ENCODE data around the gene ACVR1. TPM values are rescaled to one million over a fixed set of nuclear protein-coding genes. Genes with fewer than 3 reads are reported as not detected.
A peak's percentile ranks its signal among the peaks of the same experiment; 100 is the strongest.

The ACVR1 gene
- total RNA-seq, 2 donors from 2014 or later, result 25.0 to 35.0 TPM

- peaks cover 7% of the 10 kb centered on the region for H3K36me3 ChIP-seq
- no peaks in the 10 kb centered on the region for H3K9me3 ChIP-seq
- H3K4me3 ChIP-seq, result no peak overlapping the region
- H3K27me3 ChIP-seq (replicated peaks; ENCODE audit: insufficient read depth), result no peaks in the 10 kb centered on the region
- peaks cover 8 to 29% of the 10 kb centered on the region in 2 donors for H3K4me1 ChIP-seq (ENCODE audit: control insufficient read depth in 1 of 2, low read depth in 2 of 2)
- DNase-seq (ENCODE audit: low spot score), result no peak
- TF ChIP-seq CTCF (IDR thresholded peaks at IDR 0.05), result no peak
- ATAC-seq (ENCODE audit: insufficient number of reproducible peaks, low FRiP score, low read depth), result no peak
- H3K27ac ChIP-seq, result no peak overlapping the region
These were observed 50.2 kb downstream of the ACVR1 start for GRCh38 chr2:157825885-157826284.

- H3K36me3 ChIP-seq, result peaks cover 7% of the 10 kb centered on the region
- DNase-seq (ENCODE audit: low spot score), result no peak
- peaks cover 7 to 42% of the 10 kb centered on the region in 2 donors for H3K4me1 ChIP-seq (ENCODE audit: control insufficient read depth in 1 of 2, low read depth in 2 of 2)
- TF ChIP-seq CTCF (IDR thresholded peaks at IDR 0.05), result no peak
- H3K9me3 ChIP-seq, result no peaks in the 10 kb centered on the region
- no peak overlapping the region for H3K27ac ChIP-seq
- ATAC-seq (ENCODE audit: insufficient number of reproducible peaks, low FRiP score, low read depth), result no peak
- H3K4me3 ChIP-seq, result no peak overlapping the region
- no peaks in the 10 kb centered on the region for H3K27me3 ChIP-seq (replicated peaks; ENCODE audit: insufficient read depth)
These were observed 53.1 kb downstream of the ACVR1 start for GRCh38 chr2:157822993-157823392.

GRCh38 chr2:157822533-157822932 lies 53.6 kb downstream of the ACVR1 start:
- no peak for TF ChIP-seq CTCF (IDR thresholded peaks at IDR 0.05)
- H3K36me3 ChIP-seq, result peaks cover 7% of the 10 kb centered on the region
- H3K27me3 ChIP-seq (replicated peaks; ENCODE audit: insufficient read depth), result no peaks in the 10 kb centered on the region
- no peak for DNase-seq (ENCODE audit: low spot score)
- peak overlapping the region in 1 of 2 donors; percentile 39 for H3K27ac ChIP-seq
- H3K4me3 ChIP-seq, result no peak overlapping the region
- ATAC-seq (ENCODE audit: insufficient number of reproducible peaks, low FRiP score, low read depth), result no peak
- peaks cover 7 to 42% of the 10 kb centered on the region in 2 donors for H3K4me1 ChIP-seq (ENCODE audit: control insufficient read depth in 1 of 2, low read depth in 2 of 2)
- H3K9me3 ChIP-seq, result no peaks in the 10 kb centered on the region

GRCh38 chr2:157821519-157822131 lies 54.5 kb downstream of the ACVR1 start:
- H3K4me3 ChIP-seq, result no peak overlapping the region
- TF ChIP-seq CTCF (IDR thresholded peaks at IDR 0.05), result no peak
- no peak for ATAC-seq (ENCODE audit: insufficient number of reproducible peaks, low FRiP score, low read depth)
- peaks cover 13% of the 10 kb centered on the region for H3K36me3 ChIP-seq
- no peak for DNase-seq (ENCODE audit: low spot score)
- H3K27me3 ChIP-seq (replicated peaks; ENCODE audit: insufficient read depth), result no peaks in the 10 kb centered on the region
- H3K9me3 ChIP-seq, result no peaks in the 10 kb centered on the region
- H3K27ac ChIP-seq, result peak overlapping the region in 1 of 2 donors; percentile 39
- peaks cover 7 to 42% of the 10 kb centered on the region in 2 donors for H3K4me1 ChIP-seq (ENCODE audit: control insufficient read depth in 1 of 2, low read depth in 2 of 2)

GRCh38 chr2:157820193-157820592 lies 55.9 kb downstream of the ACVR1 start:
- H3K27me3 ChIP-seq (replicated peaks; ENCODE audit: insufficient read depth), result no peaks in the 10 kb centered on the region
- no peak for TF ChIP-seq CTCF (IDR thresholded peaks at IDR 0.05)
- ATAC-seq (ENCODE audit: insufficient number of reproducible peaks, low FRiP score, low read depth) (no peak), DNase-seq (ENCODE audit: low spot score) (no peak)
- H3K9me3 ChIP-seq, result no peaks in the 10 kb centered on the region
- H3K27ac ChIP-seq, result peak overlapping the region; percentile 9 to 58
- peak overlapping the region; percentile 11 for H3K4me3 ChIP-seq
- peaks cover 9% of the 10 kb centered on the region for H3K36me3 ChIP-seq
- peaks cover 12 to 46% of the 10 kb centered on the region in 2 donors for H3K4me1 ChIP-seq (ENCODE audit: control insufficient read depth in 1 of 2, low read depth in 2 of 2)

Data from thoracic aorta (tissue), 2 donors.